Liver (tissue), 9 donors: ENCODE results near the gene KDM5B. TPM values are rescaled to one million over a fixed set of nuclear protein-coding genes. Genes with fewer than 3 reads are reported as not detected.

ENCODE experiments used
- DNase-seq: peaks from one replicate; pipeline ENCODE4 v3.0.0-alpha.2; 2017; ENCODE audit warnings: low spot score
- H3K27ac ChIP-seq, 2 donors: one replicate each; pipeline ENCODE4 v1.7.0; 2013; ENCODE audit warnings: inconsistent platforms in 2 of 2, low read length in 2 of 2, control low read depth in 1 of 2, low read depth in 1 of 2, mild to moderate bottlenecking in 1 of 2
- H3K27me3 ChIP-seq, 4 donors: one replicate each; pipeline versions ENCODE4 v1.6.1 to v1.7.0; 2013; ENCODE audit warnings: low read length in 3 of 4, inconsistent platforms in 1 of 4, mild to moderate bottlenecking in 1 of 4, moderate library complexity in 1 of 4; ENCODE audit not compliant: control insufficient read depth in 4 of 4, insufficient read depth in 4 of 4
- H3K36me3 ChIP-seq, 4 donors: one replicate each; pipeline versions ENCODE4 v1.6.1 to v1.7.0; 2013; ENCODE audit warnings: low read length in 3 of 4, mild to moderate bottlenecking in 3 of 4, low read depth in 1 of 4, moderate library complexity in 1 of 4; ENCODE audit not compliant: control insufficient read depth in 4 of 4, insufficient read depth in 3 of 4
- H3K4me1 ChIP-seq, 4 donors: one replicate each; pipeline versions ENCODE4 v1.6.1 to v1.7.0; 2013; ENCODE audit warnings: low read length in 3 of 4, mild to moderate bottlenecking in 3 of 4, moderate library complexity in 1 of 4; ENCODE audit not compliant: control insufficient read depth in 4 of 4, insufficient read depth in 4 of 4
- H3K4me3 ChIP-seq, 3 donors: one replicate each; pipeline versions ENCODE4 v1.6.1 to v1.7.0; 2013; ENCODE audit warnings: low read length in 3 of 3, control low read depth in 1 of 3, low read depth in 1 of 3, mild to moderate bottlenecking in 1 of 3
- H3K9ac ChIP-seq, 2 donors: one replicate each; pipeline ENCODE4 v1.7.0; 2013; ENCODE audit warnings: low read length in 2 of 2, mild to moderate bottlenecking in 2 of 2, moderate library complexity in 2 of 2, control low read depth in 1 of 2, low read depth in 1 of 2
- H3K9me3 ChIP-seq, 4 donors: one replicate each; pipeline versions ENCODE4 v1.6.1 to v1.7.0; 2013; ENCODE audit warnings: low read length in 3 of 4; ENCODE audit not compliant: control insufficient read depth in 4 of 4
- ATF3 ChIP-seq: IDR thresholded peaks from 2 replicates; pipeline ENCODE4 v1.6.1; 2016; ENCODE audit warnings: antibody characterized with exemption
- EGR1 ChIP-seq, 2 donors: IDR thresholded peaks; 2 replicates each; pipeline ENCODE4 v1.6.1; 2016 to 2018; ENCODE audit warnings: antibody characterized with exemption in 2 of 2, low read depth in 2 of 2
- FOXA1 ChIP-seq: IDR thresholded peaks from 2 replicates; pipeline ENCODE4 v1.6.1; 2016; ENCODE audit warnings: antibody characterized with exemption
- FOXA2 ChIP-seq: IDR thresholded peaks from 2 replicates; pipeline ENCODE4 v1.6.1; 2016; ENCODE audit warnings: antibody characterized with exemption
- GABPA ChIP-seq, 2 donors: IDR thresholded peaks in 1 of 2; conservative IDR thresholded peaks in 1 of 2; 2 replicates each; pipeline ENCODE4 v1.6.1; 2016; ENCODE audit warnings: antibody characterized with exemption in 2 of 2, mild to moderate bottlenecking in 1 of 2, moderate library complexity in 1 of 2
- HNF4G ChIP-seq: IDR thresholded peaks from 2 replicates; pipeline ENCODE4 v1.6.1; 2016; ENCODE audit warnings: antibody characterized with exemption
- JUND ChIP-seq, 2 donors: IDR thresholded peaks; 2 replicates each; pipeline ENCODE4 v1.6.1; 2016; ENCODE audit warnings: antibody characterized with exemption in 2 of 2
- MAX ChIP-seq: IDR thresholded peaks from 2 replicates; pipeline ENCODE4 v1.6.1; 2016; ENCODE audit warnings: antibody characterized with exemption
- NR2F2 ChIP-seq: IDR thresholded peaks from 2 replicates; pipeline ENCODE4 v1.6.1; 2016; ENCODE audit warnings: antibody characterized with exemption
- RAD21 ChIP-seq, 2 donors: IDR thresholded peaks; 2 replicates each; pipeline ENCODE4 v1.6.1; 2016; ENCODE audit warnings: antibody characterized with exemption in 2 of 2, mild to moderate bottlenecking in 2 of 2
- REST ChIP-seq: IDR thresholded peaks from 2 replicates; pipeline ENCODE4 v1.6.1; 2016; ENCODE audit warnings: antibody characterized with exemption, mild to moderate bottlenecking
- RXRA ChIP-seq, 2 donors: IDR thresholded peaks; 2 replicates each; pipeline ENCODE4 v1.6.1; 2017 to 2018; ENCODE audit warnings: antibody characterized with exemption in 2 of 2, mild to moderate bottlenecking in 1 of 2
- SP1 ChIP-seq: IDR thresholded peaks from 2 replicates; pipeline ENCODE4 v1.6.1; 2018; ENCODE audit warnings: antibody characterized with exemption, mild to moderate bottlenecking
- TAF1 ChIP-seq: conservative IDR thresholded peaks from 2 replicates; pipeline ENCODE4 v1.6.1; 2016; ENCODE audit warnings: antibody characterized with exemption, mild to moderate bottlenecking
- YY1 ChIP-seq: IDR thresholded peaks from 2 replicates; pipeline ENCODE4 v1.6.1; 2016; ENCODE audit warnings: antibody characterized with exemption, mild to moderate bottlenecking
- ZBTB33 ChIP-seq: IDR thresholded peaks from 2 replicates; pipeline ENCODE4 v1.6.1; 2016; ENCODE audit warnings: antibody characterized with exemption
- WGBS: extraction: QIAGEN DNeasy Blood & Tissue Kit; methylation state at CpG from one replicate; pipeline ENCODE4 v1.1.7; 2013; 5-methylcytosine and 5-hydroxymethylcytosine counted together
- polyA plus RNA-seq, 2 donors: library from polyadenylated mRNA; stranded (reverse) in 1 of 2; unstranded in 1 of 2; fragments of 200-250 nt in 1 of 2; fragments of >200 nt in 1 of 2; fragmentation: Nextera tagmentation in 1 of 2; extraction: Ambion mirVana in 1 of 2; gene quantifications; one replicate each; pipeline versions ENCODE4 v1.2.1 to v1.2.3, GENCODE V29; 2013 to 2015
- total RNA-seq, 2 donors: library from RNA; depleted of rRNA; stranded (reverse); fragments of >200 nt; gene quantifications; one replicate each; pipeline ENCODE4 v1.2.3, GENCODE V29; 2014
- donor health status: healthy.
- donor health status: healthy.
- donor health status: healthy.
- donor health status: healthy.
- donor health status: healthy.

The KDM5B gene
- total and polyA plus RNA-seq, 4 donors, result 3.4 to 33.7 (median 14.8) TPM

GRCh38 chr1:202804126-202804525, 4.1 kb downstream of the KDM5B start:
- Histone ChIP-seq H3K9ac (no peak overlapping the region), H3K4me3 (no peak overlapping the region), H3K4me1 (peaks cover 1 to 16% (median 7%) of the 10 kb centered on the region in 4 donors), H3K27ac (no peak overlapping the region), H3K27me3 (no peaks in the 10 kb centered on the region), H3K9me3 (no peaks in the 10 kb centered on the region), H3K36me3 (no peaks in the 10 kb centered on the region)
- no peak for DNase-seq
- 75% methylated on average over 4 of the region's 4 CpGs for WGBS
- no peak for TF ChIP-seq JUND (IDR thresholded peaks at IDR 0.05)
- no peak for TF ChIP-seq TAF1
- TF ChIP-seq FOXA1, result no peak
- no peak for TF ChIP-seq RAD21 (IDR thresholded peaks at IDR 0.05)
- TF ChIP-seq FOXA2, result no peak
- no peak for TF ChIP-seq NR2F2
- TF ChIP-seq EGR1 (IDR thresholded peaks at IDR 0.05; ENCODE audit: low read depth in 2 of 2), result no peak
- no peak for TF ChIP-seq RXRA (IDR thresholded peaks at IDR 0.05)
- no peak for TF ChIP-seq YY1
- no peak for TF ChIP-seq ZBTB33
- no peak for TF ChIP-seq ATF3
- TF ChIP-seq REST, result no peak
- no peak for TF ChIP-seq HNF4G
- TF ChIP-seq GABPA (IDR thresholded peaks at IDR 0.05 in 1 of 2, conservative IDR thresholded peaks at IDR 0.05 in 1 of 2), result no peak
- no peak for TF ChIP-seq SP1

GRCh38 chr1:202802998-202803932, 5.0 kb downstream of the KDM5B start:
- Histone ChIP-seq H3K9ac (no peak overlapping the region), H3K4me3 (no peak overlapping the region), H3K9me3 (no peaks in the 10 kb centered on the region), H3K27ac (no peak overlapping the region), H3K4me1 (peaks cover 0 to 10% (median 2%) of the 10 kb centered on the region in 4 donors), H3K27me3 (no peaks in the 10 kb centered on the region), H3K36me3 (no peaks in the 10 kb centered on the region)
- no peak for TF ChIP-seq MAX
- no peak for DNase-seq
- WGBS, result 90% methylated on average over 15 of the region's 15 CpGs
